Large intestine (tissue), 3 donors: ENCODE results near the gene RFC2. TPM values are rescaled to one million over a fixed set of nuclear protein-coding genes. Genes with fewer than 3 reads are reported as not detected.

ENCODE experiments used
- DNase-seq, 2 donors: peaks; one replicate each; pipeline versions ENCODE4 v3.0.0 to v3.0.0-alpha.2; 2013
- H3K27ac ChIP-seq: one replicate; pipeline ENCODE4 v1.5.1; 2013; ENCODE audit warnings: low read length
- H3K27me3 ChIP-seq: 2 replicates; pipeline ENCODE4 v1.6.1; 2013; ENCODE audit warnings: low read length; ENCODE audit not compliant: control insufficient read depth, insufficient read depth
- H3K36me3 ChIP-seq: 2 replicates; pipeline ENCODE4 v1.6.1; 2013; ENCODE audit warnings: low read length; ENCODE audit not compliant: control insufficient read depth, insufficient read depth
- H3K4me1 ChIP-seq: one replicate; pipeline ENCODE4 v1.6.1; 2013; ENCODE audit warnings: low read length; ENCODE audit not compliant: control insufficient read depth, insufficient read depth
- H3K4me3 ChIP-seq: one replicate; pipeline ENCODE4 v1.5.1; 2013; ENCODE audit warnings: low read length
- H3K9me3 ChIP-seq: one replicate; pipeline ENCODE4 v1.6.1; 2013; ENCODE audit warnings: mild to moderate bottlenecking, low read depth, low read length, moderate library complexity; ENCODE audit not compliant: control insufficient read depth
- WGBS: methylation state at CpG from one replicate; pipeline ENCODE4 v1.1.5; 2013; ENCODE audit warnings: low lambda C conversion rate; ENCODE audit not compliant: insufficient coverage; 5-methylcytosine and 5-hydroxymethylcytosine counted together
- polyA plus RNA-seq: library from polyadenylated mRNA; unstranded; fragments of 120-200 nt; gene quantifications from one replicate; pipeline ENCODE4 v1.2.1, GENCODE V29; 2013

The RFC2 gene
- polyA plus RNA-seq, 1 donor = 19.5 TPM

- Histone ChIP-seq H3K36me3 (peaks cover 67% of the 10 kb centered on the region), H3K9me3 (no peaks in the 10 kb centered on the region), H3K4me3 (no peak overlapping the region), H3K27me3 (no peaks in the 10 kb centered on the region), H3K4me1 (no peaks in the 10 kb centered on the region), H3K27ac (no peak overlapping the region)
- no peak for DNase-seq
- WGBS = no CpG with 5 or more reads among the region's 7 CpGs
Observed at GRCh38 chr7:74193913-74194312, 60.3 kb downstream of the RFC2 start.

- Histone ChIP-seq H3K27me3 (no peaks in the 10 kb centered on the region), H3K4me1 (no peaks in the 10 kb centered on the region), H3K9me3 (no peaks in the 10 kb centered on the region), H3K27ac (no peak overlapping the region), H3K4me3 (no peak overlapping the region), H3K36me3 (peaks cover 75% of the 10 kb centered on the region)
- no CpG with 5 or more reads among the region's 8 CpGs for WGBS
- no peak for DNase-seq
Observed at GRCh38 chr7:74193054-74193453, 61.1 kb downstream of the RFC2 start.

DNA sequence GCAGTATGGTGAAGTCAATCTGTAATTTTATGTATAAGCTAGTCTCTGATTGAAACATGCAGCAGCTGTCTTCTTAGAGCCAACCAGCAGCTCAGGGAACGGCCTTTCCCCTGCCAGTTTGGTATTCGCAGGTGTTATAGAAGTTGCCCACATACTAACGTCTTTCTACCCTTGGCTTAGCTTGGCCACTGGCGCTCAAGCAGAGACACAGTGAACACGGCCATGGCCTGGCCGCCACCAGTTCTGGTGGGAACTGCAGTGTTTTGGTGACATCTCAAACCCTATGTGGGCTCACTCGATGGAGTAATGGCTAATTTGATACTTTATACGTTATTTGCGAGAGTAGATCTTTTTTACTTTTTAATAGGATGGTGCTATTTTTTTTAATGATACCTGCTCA is 63.0 kb downstream of the RFC2 start:
- no peak for DNase-seq
- Histone ChIP-seq H3K4me1 (no peaks in the 10 kb centered on the region), H3K27ac (no peak overlapping the region), H3K4me3 (no peak overlapping the region), H3K27me3 (no peaks in the 10 kb centered on the region), H3K9me3 (no peaks in the 10 kb centered on the region), H3K36me3 (peaks cover 73% of the 10 kb centered on the region)
- 100% methylated on average over 3 of the region's 9 CpGs for WGBS

DNA sequence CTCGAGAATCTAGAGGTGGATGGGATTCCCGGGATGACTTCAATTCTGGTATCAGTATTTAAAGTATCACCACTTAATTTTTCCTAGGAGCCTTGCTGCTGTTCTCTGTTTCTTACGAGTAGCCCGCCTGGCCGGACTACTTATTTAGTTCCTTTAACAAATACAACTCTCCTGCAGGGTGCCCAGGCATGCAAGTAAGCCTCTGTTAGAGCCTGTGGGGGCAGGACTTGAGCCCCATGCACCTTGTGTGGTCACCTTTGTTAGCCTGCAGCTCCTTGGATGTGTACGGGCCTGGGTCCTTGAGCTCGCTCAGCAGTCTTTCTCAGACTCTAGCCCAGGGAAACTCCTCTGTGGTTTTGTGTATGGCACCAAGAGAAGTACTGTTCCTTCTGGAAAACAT is 63.9 kb downstream of the RFC2 start:
- Histone ChIP-seq H3K4me3 (no peak overlapping the region), H3K27me3 (no peaks in the 10 kb centered on the region), H3K4me1 (no peaks in the 10 kb centered on the region), H3K27ac (no peak overlapping the region), H3K9me3 (no peaks in the 10 kb centered on the region), H3K36me3 (peaks cover 71% of the 10 kb centered on the region)
- no CpG with 5 or more reads among the region's 7 CpGs for WGBS
- DNase-seq = no peak

GRCh38 chr7:74187915-74188675 is 66.1 kb downstream of the RFC2 start:
- no CpG with 5 or more reads among the region's 11 CpGs for WGBS
- no peak for DNase-seq
- Histone ChIP-seq H3K36me3 (peaks cover 53% of the 10 kb centered on the region), H3K27ac (no peak overlapping the region), H3K9me3 (no peaks in the 10 kb centered on the region), H3K4me3 (no peak overlapping the region), H3K27me3 (no peaks in the 10 kb centered on the region), H3K4me1 (no peaks in the 10 kb centered on the region)

DNA sequence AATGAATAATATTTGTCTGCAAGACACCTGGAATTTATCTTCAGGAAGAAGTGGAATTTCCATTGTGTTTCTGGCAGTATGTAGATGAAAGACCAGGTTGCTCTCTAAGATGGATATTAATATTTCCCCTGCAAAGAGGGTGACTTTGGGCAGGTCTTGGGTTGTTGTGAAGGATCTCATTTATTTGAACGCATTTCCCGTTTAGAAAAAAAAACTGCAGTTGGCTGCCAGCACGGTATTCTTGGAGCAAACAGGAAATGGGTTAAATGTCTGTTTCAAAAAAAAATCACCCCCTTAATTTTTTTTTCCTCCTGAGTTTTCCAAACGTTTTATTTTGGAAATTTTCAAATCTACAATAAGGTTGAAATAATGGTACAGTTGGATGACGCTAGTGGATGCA is 68.6 kb downstream of the RFC2 start:
- H3K36me3 ChIP-seq = peaks cover 43% of the 10 kb centered on the region
- no peak overlapping the region for H3K4me3 ChIP-seq
- no peak overlapping the region for H3K27ac ChIP-seq
- DNase-seq = no peak
- 46% methylated on average over 3 of the region's 5 CpGs for WGBS
- H3K9me3 ChIP-seq = no peaks in the 10 kb centered on the region
- H3K27me3 ChIP-seq = no peaks in the 10 kb centered on the region
- H3K4me1 ChIP-seq = no peaks in the 10 kb centered on the region

DNA sequence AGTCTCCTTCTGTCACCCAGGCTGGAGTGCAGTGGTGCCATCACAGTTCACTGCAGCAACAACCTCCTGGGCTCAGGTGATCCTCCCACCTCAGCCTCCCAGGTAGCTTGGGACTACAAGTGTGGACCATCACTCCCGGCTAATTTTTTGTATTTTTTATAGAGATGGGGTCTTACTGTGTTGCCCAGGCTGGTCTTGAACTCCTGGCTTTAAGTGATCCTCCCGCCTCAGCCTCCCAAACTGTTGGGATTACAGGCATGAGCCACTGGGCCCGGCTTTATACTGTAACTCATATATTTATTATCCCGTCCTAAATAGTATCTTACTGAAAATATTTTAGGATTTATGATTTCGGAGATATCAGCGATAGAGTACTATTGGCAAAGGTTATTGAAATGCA is 69.2 kb downstream of the RFC2 start:
- DNase-seq = no peak
- no peak overlapping the region for H3K4me3 ChIP-seq
- no peaks in the 10 kb centered on the region for H3K9me3 ChIP-seq
- WGBS = no CpG with 5 or more reads among the region's 6 CpGs
- H3K27ac ChIP-seq = no peak overlapping the region
- peaks cover 38% of the 10 kb centered on the region for H3K36me3 ChIP-seq
- H3K4me1 ChIP-seq = no peaks in the 10 kb centered on the region
- H3K27me3 ChIP-seq = no peaks in the 10 kb centered on the region

- Histone ChIP-seq H3K4me1 (no peaks in the 10 kb centered on the region), H3K27ac (no peak overlapping the region), H3K9me3 (no peaks in the 10 kb centered on the region), H3K4me3 (no peak overlapping the region), H3K36me3 (peaks cover 34% of the 10 kb centered on the region), H3K27me3 (no peaks in the 10 kb centered on the region)
- WGBS = 50% methylated on average over 1 of the region's 7 CpGs
- DNase-seq = no peak
Observed at GRCh38 chr7:74183653-74184450, 70.3 kb downstream of the RFC2 start.

GRCh38 chr7:74183142-74183541 is 71.1 kb downstream of the RFC2 start:
- H3K36me3 ChIP-seq = peaks cover 31% of the 10 kb centered on the region
- no peak overlapping the region for H3K27ac ChIP-seq
- H3K27me3 ChIP-seq = no peaks in the 10 kb centered on the region
- no peak overlapping the region for H3K4me3 ChIP-seq
- no CpG with 5 or more reads among the region's 3 CpGs for WGBS
- no peak for DNase-seq
- no peaks in the 10 kb centered on the region for H3K9me3 ChIP-seq
- no peaks in the 10 kb centered on the region for H3K4me1 ChIP-seq

GRCh38 chr7:74182453-74183090 is 71.6 kb downstream of the RFC2 start:
- Histone ChIP-seq H3K4me3 (no peak overlapping the region), H3K27ac (no peak overlapping the region), H3K9me3 (no peaks in the 10 kb centered on the region), H3K4me1 (no peaks in the 10 kb centered on the region), H3K27me3 (no peaks in the 10 kb centered on the region), H3K36me3 (peaks cover 28% of the 10 kb centered on the region)
- 92% methylated on average over 2 of the region's 6 CpGs for WGBS
- no peak for DNase-seq
